Occipital lobe (tissue), 2 donors: ENCODE measurements around the gene KLHDC9. TPM values are rescaled to one million over a fixed set of nuclear protein-coding genes. Genes with fewer than 3 reads are reported as not detected.

Source experiments
- DNase-seq: peaks from one replicate; lab custom pipeline; 2025; lab: John Stamatoyannopoulos, UW
- total RNA-seq: library from RNA; depleted of rRNA; stranded (reverse); fragments of >200 nt; gene quantifications from one replicate; pipeline ENCODE4 v1.2.3, GENCODE V29; 2014

The KLHDC9 gene
- total RNA-seq, 1 donor from 2014 or later, result 0.78 TPM

- no peak for DNase-seq
Observed at GRCh38 chr1:161074676-161075368, 23.3 kb upstream of the KLHDC9 start.

GRCh38 chr1:161076410-161076809, 21.8 kb upstream of the KLHDC9 start:
- no peak for DNase-seq

GRCh38 chr1:161077426-161077825, 20.7 kb upstream of the KLHDC9 start:
- DNase-seq, result no peak

- DNase-seq, result no peak
Observed at GRCh38 chr1:161079436-161080110, 18.6 kb upstream of the KLHDC9 start.

GRCh38 chr1:161080441-161081405, 17.4 kb upstream of the KLHDC9 start:
- no peak for DNase-seq

- no peak for DNase-seq
Observed at GRCh38 chr1:161081519-161081918, 16.6 kb upstream of the KLHDC9 start.

GRCh38 chr1:161082483-161082882, 15.7 kb upstream of the KLHDC9 start:
- no peak for DNase-seq

- DNase-seq, result no peak
Observed at GRCh38 chr1:161082996-161083747, 15.0 kb upstream of the KLHDC9 start.

GRCh38 chr1:161083748-161084596, 14.2 kb upstream of the KLHDC9 start:
- no peak for DNase-seq

- no peak for DNase-seq
Observed at GRCh38 chr1:161084597-161084988, 13.6 kb upstream of the KLHDC9 start.

- DNase-seq, result no peak
Observed at GRCh38 chr1:161085165-161085564, 13.0 kb upstream of the KLHDC9 start.

GRCh38 chr1:161086457-161086856, 11.7 kb upstream of the KLHDC9 start:
- DNase-seq, result no peak

- DNase-seq, result no peak
Observed at GRCh38 chr1:161088587-161089110, 9.5 kb upstream of the KLHDC9 start.

GRCh38 chr1:161089251-161089924, 8.8 kb upstream of the KLHDC9 start, which contains the start of gene NECTIN4:
TSS of gene NECTIN4 (minus strand) at chr1:161089558. CDS start at chr1:161089296, 262 bp downstream.
- DNase-seq, result no peak

- no peak for DNase-seq
Observed at GRCh38 chr1:161089938-161090337, 8.2 kb upstream of the KLHDC9 start.

- DNase-seq, result no peak
Observed at GRCh38 chr1:161090617-161091016, 7.5 kb upstream of the KLHDC9 start.

- no peak for DNase-seq
Observed at GRCh38 chr1:161091093-161091492, 7.1 kb upstream of the KLHDC9 start.

GRCh38 chr1:161091796-161092507, 6.2 kb upstream of the KLHDC9 start:
- no peak for DNase-seq

GRCh38 chr1:161092621-161093028, 5.5 kb upstream of the KLHDC9 start:
- no peak for DNase-seq
